B cell (primary cell): ENCODE data around the gene MYH3. TPM values are rescaled to one million over a fixed set of nuclear protein-coding genes. Genes with fewer than 3 reads are reported as not detected.

Source experiments
- ATAC-seq: fragments of 200-7000 bp; cut with Tn5 transposase; one replicate; pipeline ENCODE4 v1.10.0; 2021; ENCODE audit warnings: low read depth, mild to moderate bottlenecking, moderate number of reproducible peaks, moderate library complexity
- CTCF ChIA-PET: fragments of 350-600 bp; sonication (Branson Sonifier 250); formaldehyde crosslinking; loops from one replicate; lab custom pipeline; 2021; ENCODE audit warnings: antibody characterized with exemption, inconsistent platforms; lab: Charles Lee
- POLR2A ChIA-PET: fragments of 350-600 bp; sonication (Branson Sonifier 250); formaldehyde crosslinking; loops from one replicate; lab custom pipeline; 2021; ENCODE audit warnings: antibody characterized with exemption; lab: Charles Lee
- DNase-seq: peaks from one replicate; pipeline ENCODE4 v3.0.0; 2013
- H2AFZ ChIP-seq: 2 replicates; pipeline ENCODE4 v1.6.1; 2012; ENCODE audit warnings: mild to moderate bottlenecking, low read depth, low read length; ENCODE audit not compliant: insufficient read depth, poor library complexity, severe bottlenecking
- H3K27ac ChIP-seq, 2 donors: 1 replicate in 1 of 2; 2 replicates in 1 of 2; pipeline ENCODE4 v1.5.1; 2012 to 2013; ENCODE audit warnings: low read length in 2 of 2, mild to moderate bottlenecking in 2 of 2, moderate library complexity in 1 of 2
- H3K27me3 ChIP-seq, 4 experiments: fragments of 200-600 bp in 1 of 4; sonication (generic) in 1 of 4; replicated peaks in 1 of 4; 1 replicate in 2 of 4; 2 replicates in 2 of 4; pipeline versions ENCODE4 v1.6.1 to v1.7.0; 2013 to 2016; ENCODE audit warnings: low read length in 3 of 4, mild to moderate bottlenecking in 2 of 4, mixed read lengths in 1 of 4, moderate library complexity in 1 of 4; ENCODE audit not compliant: insufficient read depth in 4 of 4, control insufficient read depth in 3 of 4; ENCODE audit errors: control extremely low read depth in 1 of 4
- H3K36me3 ChIP-seq, 2 experiments: replicated peaks in 1 of 2; 1 replicate in 1 of 2; 2 replicates in 1 of 2; pipeline versions ENCODE4 v1.6.1 to v1.7.1; 2013; ENCODE audit warnings: low read length in 1 of 2; ENCODE audit not compliant: insufficient read depth in 2 of 2, control insufficient read depth in 1 of 2; ENCODE audit errors: control extremely low read depth in 1 of 2, extremely low read depth in 1 of 2
- H3K4me1 ChIP-seq, 2 donors: fragments of 200-600 bp in 1 of 2; sonication (generic) in 1 of 2; 1 replicate in 1 of 2; 2 replicates in 1 of 2; pipeline versions ENCODE4 v1.5.1 to v1.6.1; 2013 to 2017; ENCODE audit warnings: low read length in 2 of 2; ENCODE audit not compliant: control insufficient read depth in 2 of 2, insufficient read depth in 2 of 2
- H3K4me2 ChIP-seq: replicated peaks from 2 replicates; pipeline ENCODE3; 2012; ENCODE audit warnings: mild to moderate bottlenecking, low read depth, low read length; ENCODE audit not compliant: poor library complexity, severe bottlenecking
- H3K4me3 ChIP-seq, 5 experiments: fragments of 200-600 bp in 1 of 5; sonication (generic) in 1 of 5; 1 replicate in 3 of 5; 2 replicates in 2 of 5; pipeline versions ENCODE4 v1.5.1 to v1.7.0; 2011 to 2016; ENCODE audit warnings: low read length in 4 of 5, mild to moderate bottlenecking in 4 of 5, low read depth in 2 of 5, control low read depth in 1 of 5, moderate library complexity in 1 of 5; ENCODE audit not compliant: insufficient read depth in 1 of 5; ENCODE audit errors: control extremely low read depth in 1 of 5, extremely low read depth in 1 of 5
- H3K79me2 ChIP-seq: fragments of 200-600 bp; sonication (generic); one replicate; pipeline ENCODE4 v1.6.0; 2016; ENCODE audit warnings: low read length; ENCODE audit not compliant: control insufficient read depth, insufficient read depth
- H3K9ac ChIP-seq: fragments of 200-600 bp; sonication (generic); 2 replicates; pipeline ENCODE4 v1.6.1; 2017; ENCODE audit warnings: mild to moderate bottlenecking, low read length, moderate library complexity
- H3K9me3 ChIP-seq, 3 donors: one replicate each; pipeline versions ENCODE4 v1.6.1 to v1.7.1; 2013; ENCODE audit warnings: low read length in 2 of 3; ENCODE audit not compliant: control insufficient read depth in 2 of 3, insufficient read depth in 1 of 3; ENCODE audit errors: control extremely low read depth in 1 of 3
- H4K20me1 ChIP-seq: 2 replicates; pipeline ENCODE4 v1.6.0; 2012; ENCODE audit warnings: mild to moderate bottlenecking, low read length; ENCODE audit not compliant: insufficient read depth, control insufficient read depth, poor library complexity, severe bottlenecking
- H3K27ac Mint-ChIP-seq: one replicate; pipeline ENCODE4 v1.8.0; 2021; ENCODE audit warnings: mixed read lengths
- H3K27me3 Mint-ChIP-seq: one replicate; pipeline ENCODE4 v1.8.0; 2021; ENCODE audit warnings: mixed read lengths
- H3K4me1 Mint-ChIP-seq: one replicate; pipeline ENCODE4 v1.8.0; 2021; ENCODE audit warnings: mixed read lengths
- H3K4me3 Mint-ChIP-seq: one replicate; pipeline ENCODE4 v1.8.0; 2021; ENCODE audit warnings: mixed read lengths
- H3K9me3 Mint-ChIP-seq: one replicate; pipeline ENCODE4 v1.8.0; 2022; ENCODE audit warnings: mixed read lengths; ENCODE audit not compliant: insufficient read depth
- CTCF ChIP-seq: fragments of 200-600 bp; IDR thresholded peaks from one replicate; pipeline ENCODE4 v1.8.0; 2022; ENCODE audit warnings: antibody characterized with exemption, mild to moderate bottlenecking
- EZH2 ChIP-seq: IDR thresholded peaks from 2 replicates; pipeline ENCODE4 v1.6.1; 2012; ENCODE audit warnings: borderline replicate concordance, low read depth, mild to moderate bottlenecking, moderate library complexity, low read length; ENCODE audit not compliant: insufficient read depth, poor library complexity, severe bottlenecking
- WGBS: methylation state at CpG from one replicate; pipeline ENCODE4 v1.1.5; 2013; ENCODE audit warnings: missing lambda C conversion rate; ENCODE audit not compliant: insufficient coverage; 5-methylcytosine and 5-hydroxymethylcytosine counted together
- intact Hi-C: fragments of 100-400 bp; cut with micrococcal nuclease; formaldehyde crosslinking; loops from one replicate; pipeline ENCODE4 v1.10.0; 2022
- polyA plus RNA-seq: library from polyadenylated mRNA; depleted of rRNA; stranded (reverse); fragments of >200 nt; gene quantifications from 2 replicates; pipeline ENCODE4 v1.2.3, GENCODE V29; 2012
- total RNA-seq, 2 donors: library from RNA; stranded (reverse); fragments of 120-200 nt in 1 of 2; gene quantifications; 1 replicate in 1 of 2; 2 replicates in 1 of 2; pipeline versions ENCODE4 v1.2.3 to v1.2.4, GENCODE V29; 2013 to 2022

MYH3 gene
- total and polyA plus RNA-seq, 2 donors (not counting 1 experiment from before 2014, with no cell fraction given): 9.4 to 10.9 TPM

GRCh38 chr17:10631701-10632100, 25.4 kb downstream of the MYH3 start:
- peaks cover 13 to 26% of the 10 kb centered on the region in 2 donors for H3K4me1 ChIP-seq
- intact Hi-C loops: no loop called here
- DNase-seq: no peak
- TF ChIP-seq EZH2 (no peak), CTCF (no peak)
- peaks cover 0 to 12% of the 10 kb centered on the region in 2 experiments for H3K36me3 ChIP-seq
- H3K4me3 ChIP-seq: no peak overlapping the region
- H4K20me1 ChIP-seq: no peaks in the 10 kb centered on the region
- H3K79me2 ChIP-seq: no peaks in the 10 kb centered on the region
- no peak overlapping the region for H3K9ac ChIP-seq
- Mint-ChIP-seq H3K27me3 (no peaks in the 10 kb centered on the region), H3K4me3 (no peak overlapping the region), H3K4me1 (peaks cover 28% of the 10 kb centered on the region), H3K27ac (no peak overlapping the region), H3K9me3 (no peaks in the 10 kb centered on the region)
- peaks cover 0 to 3% (median 0%) of the 10 kb centered on the region in 3 donors for H3K9me3 ChIP-seq
- H2AFZ ChIP-seq: no peak overlapping the region
- CTCF ChIA-PET: interaction anchor here (0.6 to 13.3 kb wide), 10 partner anchors 11 to 1093 kb away, joined by 3 to 159 read pairs (median 4); no protein-coding TSS in a partner anchor
- POLR2A ChIA-PET: no interaction called here
- no peaks in the 10 kb centered on the region for H3K27me3 ChIP-seq
- no peak overlapping the region for H3K4me2 ChIP-seq
- no peak for ATAC-seq
- WGBS: 93% methylated on average over 14 of the region's 15 CpGs
- H3K27ac ChIP-seq: no peak overlapping the region

GRCh38 chr17:10631048-10631700, 25.9 kb downstream of the MYH3 start:
- Histone ChIP-seq H3K4me3 (no peak overlapping the region), H3K36me3 (peaks cover 0 to 12% of the 10 kb centered on the region in 2 experiments), H3K27me3 (no peaks in the 10 kb centered on the region), H3K4me1 (peaks cover 13 to 26% of the 10 kb centered on the region in 2 donors), H3K9me3 (peaks cover 0 to 3% (median 0%) of the 10 kb centered on the region in 3 donors), H3K79me2 (no peaks in the 10 kb centered on the region), H3K27ac (no peak overlapping the region), H2AFZ (no peak overlapping the region), H3K4me2 (no peak overlapping the region), H4K20me1 (no peaks in the 10 kb centered on the region), H3K9ac (no peak overlapping the region)
- no peak overlapping the region for H3K27ac Mint-ChIP-seq
- WGBS: 52% methylated on average over 7 of the region's 18 CpGs
- no peaks in the 10 kb centered on the region for H3K9me3 Mint-ChIP-seq
- peaks cover 28% of the 10 kb centered on the region for H3K4me1 Mint-ChIP-seq
- ATAC-seq (no peak), DNase-seq (peak; percentile 43)
- intact Hi-C loops: no loop called here
- ChIA-PET POLR2A (no interaction called here), CTCF (interaction anchor here (0.6 to 13.3 kb wide), 13 partner anchors 8 to 1093 kb away, joined by 3 to 159 read pairs (median 5); no protein-coding TSS in a partner anchor)
- H3K4me3 Mint-ChIP-seq: no peak overlapping the region
- no peaks in the 10 kb centered on the region for H3K27me3 Mint-ChIP-seq
- no peak for TF ChIP-seq EZH2
- peak; percentile 92 for TF ChIP-seq CTCF
